Activated T-cell treated with anti-CD3 and anti-CD28 coated beads for 48 hours (primary cell): ENCODE measurements around the gene FCSK.

ENCODE experiments used
- DNase-seq: peaks from one replicate; pipeline ENCODE4 v3.0.0-alpha.2; 2020; ENCODE audit warnings: low read depth

Gene FCSK

GRCh38 chr16:70524399-70524825, 70.0 kb downstream of the FCSK start:
- peak; percentile 6 for DNase-seq

DNA sequence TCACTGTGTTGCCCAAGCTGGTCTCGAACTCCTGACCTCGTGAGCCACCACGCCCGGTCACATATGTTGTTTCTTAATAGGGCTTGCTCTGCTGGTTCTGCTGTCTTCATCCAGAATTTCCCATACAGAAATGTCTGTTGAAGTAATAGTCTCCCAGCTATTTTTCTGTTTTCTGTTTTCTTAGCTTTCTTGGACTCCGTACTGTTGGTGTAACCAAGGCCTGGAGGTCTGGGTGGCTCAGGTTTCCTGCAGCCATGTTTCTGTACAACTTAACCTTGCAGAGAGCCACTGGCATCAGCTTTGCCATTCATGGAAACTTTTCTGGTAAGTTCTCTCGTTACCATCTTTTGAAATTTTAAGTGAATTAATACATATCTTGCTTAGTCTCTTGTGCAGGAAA, 72.0 kb downstream of the FCSK start:
- no peak for DNase-seq

- no peak for DNase-seq
These were observed 73.1 kb downstream of the FCSK start for GRCh38 chr16:70527315-70527996.

DNA sequence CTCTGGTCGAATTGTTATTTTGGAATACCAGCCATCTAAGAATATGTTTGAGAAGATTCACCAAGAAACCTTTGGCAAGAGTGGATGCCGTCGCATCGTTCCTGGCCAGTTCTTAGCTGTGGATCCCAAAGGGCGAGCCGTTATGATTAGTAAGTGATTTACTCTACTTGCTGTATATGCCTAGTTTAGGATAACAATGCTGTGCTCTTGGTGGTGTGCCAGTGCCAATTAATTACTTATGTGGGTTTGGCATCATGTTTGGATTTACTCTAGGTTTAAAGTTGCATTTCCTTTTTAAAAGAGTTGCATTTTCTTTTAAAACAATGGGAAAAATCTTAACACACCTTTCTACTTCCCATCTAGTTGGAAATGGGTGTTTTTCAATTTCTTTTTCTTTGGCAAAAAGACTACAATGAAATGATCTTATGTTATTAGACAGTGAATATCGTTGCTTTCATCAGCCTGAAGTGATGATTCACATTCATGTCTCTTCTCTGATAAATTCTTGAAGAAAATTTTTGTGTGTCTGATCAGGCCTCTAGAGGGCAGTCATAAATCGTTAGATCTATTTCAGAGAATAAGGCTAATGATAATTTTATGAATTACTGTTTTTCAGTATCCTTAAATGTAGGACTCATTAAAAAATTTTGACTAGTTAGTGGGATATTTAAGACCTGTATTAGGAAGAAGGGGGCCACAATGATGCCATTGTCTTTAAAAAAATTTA, 74.8 kb downstream of the FCSK start:
- no peak for DNase-seq
